T-helper 2 cell treated with Interferon-gamma antibody and Interleukin-4, amounts not matched to agents 5 μg/mL and 100 μg/mL, for 36 hours (primary cell): ENCODE measurements around the gene NHLRC4.

Source experiments
- DNase-seq: peaks from one replicate; pipeline ENCODE4 v3.0.0; 2021; ENCODE audit warnings: low spot score
- H3K27ac Mint-ChIP-seq: one replicate; pipeline ENCODE4 v1.8.0; 2021; ENCODE audit warnings: mild to moderate bottlenecking, mixed read lengths
- H3K27me3 Mint-ChIP-seq: one replicate; pipeline ENCODE4 v1.8.0; 2021; ENCODE audit warnings: low read depth, mixed read lengths
- H3K36me3 Mint-ChIP-seq: one replicate; pipeline ENCODE4 v1.8.0; 2021; ENCODE audit warnings: low read depth, mixed read lengths
- H3K4me1 Mint-ChIP-seq: one replicate; pipeline ENCODE4 v1.8.0; 2021; ENCODE audit warnings: low read depth, mixed read lengths
- H3K4me3 Mint-ChIP-seq: one replicate; pipeline ENCODE4 v1.8.0; 2022; ENCODE audit warnings: mild to moderate bottlenecking, moderate library complexity, mixed read lengths
- H3K9me3 Mint-ChIP-seq: one replicate; pipeline ENCODE4 v1.8.0; 2021; ENCODE audit warnings: mixed read lengths

Gene NHLRC4

GRCh38 chr16:617855-618254, 51.0 kb downstream of the NHLRC4 start:
- no peak for DNase-seq
- Mint-ChIP-seq H3K9me3 (no peaks in the 10 kb centered on the region), H3K36me3 (no peaks in the 10 kb centered on the region), H3K27ac (no peak overlapping the region), H3K4me1 (no peaks in the 10 kb centered on the region), H3K27me3 (no peaks in the 10 kb centered on the region), H3K4me3 (no peak overlapping the region)
